ENCODE measurements around the gene ATOH8. TPM values are rescaled to one million over a fixed set of nuclear protein-coding genes. Genes with fewer than 3 reads are reported as not detected.

The ATOH8 gene
- total and polyA plus RNA-seq, 10 of the 15 experiments (the other 5 are each of a cell fraction or from before 2014, with no cell fraction given): 0.03 to 0.60 TPM; not detected in 8

GRCh38 chr2:85790499-85791188 is 36.9 kb downstream of the ATOH8 start:
- no peak overlapping the region for H3K4me3 ChIP-seq
- no peak overlapping the region for H2AFZ ChIP-seq (ENCODE audit: control insufficient read depth, low read depth, low read length)
- no peaks in the 10 kb centered on the region for H4K20me1 ChIP-seq (ENCODE audit: control insufficient read depth, insufficient read depth)
- SMC1A ChIA-PET (ENCODE audit: uncharacterized antibody, unreplicated experiment): interaction anchor here (1.4 kb wide), 1 partner anchor 28 kb away, joined by 3 read pairs; no protein-coding TSS in a partner anchor
- H3K36me3 ChIP-seq (ENCODE audit: control insufficient read depth in 2 of 2, insufficient read depth in 2 of 2, low read length in 1 of 2): no peaks in the 10 kb centered on the region
- H3K27ac ChIP-seq (ENCODE audit: control insufficient read depth, insufficient read depth): no peak overlapping the region
- no peak overlapping the region for H3K4me2 ChIP-seq (ENCODE audit: control insufficient read depth, insufficient read depth)
- FAIRE-seq (no peak), DNase-seq (ENCODE audit: low read depth, low spot score) (no peak), ATAC-seq (no peak)
- no TSS peak for BruUV-seq (replicated peaks)
- no peaks in the 10 kb centered on the region for H3K4me1 ChIP-seq (ENCODE audit: control insufficient read depth, insufficient read depth, low read length)
- CTCF ChIA-PET: interaction anchor here (0.6 kb wide), 1 partner anchor 28 kb away, joined by 3 read pairs; no protein-coding TSS in a partner anchor
- WGBS (ENCODE audit: insufficient coverage, insufficient replicate concordance, low lambda C conversion rate, missing lambda C conversion rate): 47% methylated on average over 12 of the region's 12 CpGs
- H3K79me2 ChIP-seq (ENCODE audit: control insufficient read depth, insufficient read depth, low read length): no peaks in the 10 kb centered on the region
- POLR2A ChIA-PET: interaction anchor here (0.5 kb wide), 1 partner anchor 452 kb away, joined by 3 read pairs; no protein-coding TSS in a partner anchor
- intact Hi-C loops (cut with micrococcal nuclease; ENCODE audit: unreplicated experiment) (no loop called here), in situ Hi-C loops (cut with MboI) (no loop called here)
- RAD21 ChIA-PET (ENCODE audit: unreplicated experiment): no interaction called here
- H3K9me3 ChIP-seq (replicated peaks; ENCODE audit: control insufficient read depth, insufficient read depth, low read length): no peaks in the 10 kb centered on the region
- peaks cover 3 to 8% of the 10 kb centered on the region in 2 experiments; a peak in 3 of 4 replicates for H3K27me3 ChIP-seq (replicated peaks in 1 of 2; ENCODE audit: control insufficient read depth in 2 of 2, insufficient read depth in 2 of 2, low read length in 1 of 2)
- no peak overlapping the region for H3K9ac ChIP-seq (ENCODE audit: control insufficient read depth, insufficient read depth, low read length)
- TF ChIP-seq, protein P1, sequence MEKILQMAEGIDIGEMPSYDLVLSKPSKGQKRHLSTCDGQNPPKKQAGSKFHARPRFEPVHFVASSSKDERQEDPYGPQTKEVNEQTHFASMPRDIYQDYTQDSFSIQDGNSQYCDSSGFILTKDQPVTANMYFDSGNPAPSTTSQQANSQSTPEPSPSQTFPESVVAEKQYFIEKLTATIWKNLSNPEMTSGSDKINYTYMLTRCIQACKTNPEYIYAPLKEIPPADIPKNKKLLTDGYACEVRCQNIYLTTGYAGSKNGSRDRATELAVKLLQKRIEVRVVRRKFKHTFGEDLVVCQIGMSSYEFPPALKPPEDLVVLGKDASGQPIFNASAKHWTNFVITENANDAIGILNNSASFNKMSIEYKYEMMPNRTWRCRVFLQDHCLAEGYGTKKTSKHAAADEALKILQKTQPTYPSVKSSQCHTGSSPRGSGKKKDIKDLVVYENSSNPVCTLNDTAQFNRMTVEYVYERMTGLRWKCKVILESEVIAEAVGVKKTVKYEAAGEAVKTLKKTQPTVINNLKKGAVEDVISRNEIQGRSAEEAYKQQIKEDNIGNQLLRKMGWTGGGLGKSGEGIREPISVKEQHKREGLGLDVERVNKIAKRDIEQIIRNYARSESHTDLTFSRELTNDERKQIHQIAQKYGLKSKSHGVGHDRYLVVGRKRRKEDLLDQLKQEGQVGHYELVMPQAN (conservative IDR thresholded peaks at IDR 0.05): no peak
- TF ChIP-seq CHD1 (IDR thresholded peaks at IDR 0.05; ENCODE audit: low read depth, low read length) (no peak), SUZ12 (IDR thresholded peaks at IDR 0.05; ENCODE audit: unreplicated experiment) (no peak), RAD21 (IDR thresholded peaks at IDR 0.05; ENCODE audit: insufficient read depth, low read depth, low read length) (no peak), HDAC6 (IDR thresholded peaks at IDR 0.05; ENCODE audit: unreplicated experiment) (no peak), E4F1 (IDR thresholded peaks at IDR 0.05; ENCODE audit: borderline replicate concordance, partially characterized antibody) (no peak), CREB1 (IDR thresholded peaks at IDR 0.05; ENCODE audit: low read depth) (no peak), POLR2A (IDR thresholded peaks at IDR 0.05; ENCODE audit: low read depth, low read length) (no peak), ZNF24 (IDR thresholded peaks at IDR 0.05) (no peak), IRF4 (IDR thresholded peaks at IDR 0.05; ENCODE audit: low read depth, low read length) (no peak), CTCF (IDR thresholded peaks at IDR 0.05 in 2 of 3, conservative IDR thresholded peaks at IDR 0.05 in 1 of 3; ENCODE audit: control insufficient read depth in 2 of 3, extremely low read depth in 1 of 3, insufficient read depth in 1 of 3, low read depth in 3 of 3, low read length in 3 of 3) (no peak), MTA3 (IDR thresholded peaks at IDR 0.05; ENCODE audit: borderline replicate concordance, low read length) (no peak)
- TF ChIP-seq, protein P2, sequence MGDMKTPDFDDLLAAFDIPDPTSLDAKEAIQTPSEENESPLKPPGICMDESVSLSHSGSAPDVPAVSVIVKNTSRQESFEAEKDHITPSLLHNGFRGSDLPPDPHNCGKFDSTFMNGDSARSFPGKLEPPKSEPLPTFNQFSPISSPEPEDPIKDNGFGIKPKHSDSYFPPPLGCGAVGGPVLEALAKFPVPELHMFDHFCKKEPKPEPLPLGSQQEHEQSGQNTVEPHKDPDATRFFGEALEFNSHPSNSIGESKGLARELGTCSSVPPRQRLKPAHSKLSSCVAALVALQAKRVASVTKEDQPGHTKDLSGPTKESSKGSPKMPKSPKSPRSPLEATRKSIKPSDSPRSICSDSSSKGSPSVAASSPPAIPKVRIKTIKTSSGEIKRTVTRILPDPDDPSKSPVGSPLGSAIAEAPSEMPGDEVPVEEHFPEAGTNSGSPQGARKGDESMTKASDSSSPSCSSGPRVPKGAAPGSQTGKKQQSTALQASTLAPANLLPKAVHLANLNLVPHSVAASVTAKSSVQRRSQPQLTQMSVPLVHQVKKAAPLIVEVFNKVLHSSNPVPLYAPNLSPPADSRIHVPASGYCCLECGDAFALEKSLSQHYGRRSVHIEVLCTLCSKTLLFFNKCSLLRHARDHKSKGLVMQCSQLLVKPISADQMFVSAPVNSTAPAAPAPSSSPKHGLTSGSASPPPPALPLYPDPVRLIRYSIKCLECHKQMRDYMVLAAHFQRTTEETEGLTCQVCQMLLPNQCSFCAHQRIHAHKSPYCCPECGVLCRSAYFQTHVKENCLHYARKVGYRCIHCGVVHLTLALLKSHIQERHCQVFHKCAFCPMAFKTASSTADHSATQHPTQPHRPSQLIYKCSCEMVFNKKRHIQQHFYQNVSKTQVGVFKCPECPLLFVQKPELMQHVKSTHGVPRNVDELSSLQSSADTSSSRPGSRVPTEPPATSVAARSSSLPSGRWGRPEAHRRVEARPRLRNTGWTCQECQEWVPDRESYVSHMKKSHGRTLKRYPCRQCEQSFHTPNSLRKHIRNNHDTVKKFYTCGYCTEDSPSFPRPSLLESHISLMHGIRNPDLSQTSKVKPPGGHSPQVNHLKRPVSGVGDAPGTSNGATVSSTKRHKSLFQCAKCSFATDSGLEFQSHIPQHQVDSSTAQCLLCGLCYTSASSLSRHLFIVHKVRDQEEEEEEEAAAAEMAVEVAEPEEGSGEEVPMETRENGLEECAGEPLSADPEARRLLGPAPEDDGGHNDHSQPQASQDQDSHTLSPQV (IDR thresholded peaks at IDR 0.05): no peak
